MM.1S (cell line): ENCODE results near the gene PSMB2.

Experiments
- EZH2 ChIP-seq: fragments of 300-600 bp; sonication (generic); optimal IDR thresholded peaks from 2 replicates; pipeline ENCODE3; 2017; ENCODE audit warnings: low read depth, mild to moderate bottlenecking, antibody characterized with exemption, low read length, mixed read lengths
- EZH2phosphoT487 ChIP-seq: fragments of 300-600 bp; sonication (generic); IDR thresholded peaks from 2 replicates; pipeline ENCODE4 v1.6.1; 2018; ENCODE audit warnings: antibody characterized with exemption, low read length
- TF ChIP-seq, protein P1 (sequence below): fragments of 300-600 bp; sonication (generic); IDR thresholded peaks from 2 replicates; pipeline ENCODE4 v1.5.1; 2016; ENCODE audit warnings: antibody characterized with exemption, low read length, mixed read lengths

DNA sequence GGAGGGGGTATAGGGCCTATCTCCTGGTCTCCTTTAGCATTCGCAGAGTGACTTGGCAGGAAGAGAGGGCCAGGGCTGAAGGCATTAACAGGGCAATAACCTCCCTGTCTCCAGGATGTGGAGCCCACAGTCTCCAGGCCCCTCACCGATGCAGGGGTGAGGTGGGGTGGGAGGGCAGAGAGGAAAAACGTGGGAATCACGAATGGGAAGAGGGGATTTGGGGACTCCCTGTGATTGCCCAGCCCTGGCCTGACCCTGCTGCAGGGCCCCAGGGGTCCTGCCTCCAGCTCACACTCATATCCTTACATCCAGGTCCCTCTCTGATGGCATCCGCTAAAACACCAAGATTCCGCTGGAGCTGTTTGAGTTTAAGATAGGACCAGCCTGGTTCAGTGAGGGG, 53.6 kb downstream of the PSMB2 start:
- TF ChIP-seq, protein P1, sequence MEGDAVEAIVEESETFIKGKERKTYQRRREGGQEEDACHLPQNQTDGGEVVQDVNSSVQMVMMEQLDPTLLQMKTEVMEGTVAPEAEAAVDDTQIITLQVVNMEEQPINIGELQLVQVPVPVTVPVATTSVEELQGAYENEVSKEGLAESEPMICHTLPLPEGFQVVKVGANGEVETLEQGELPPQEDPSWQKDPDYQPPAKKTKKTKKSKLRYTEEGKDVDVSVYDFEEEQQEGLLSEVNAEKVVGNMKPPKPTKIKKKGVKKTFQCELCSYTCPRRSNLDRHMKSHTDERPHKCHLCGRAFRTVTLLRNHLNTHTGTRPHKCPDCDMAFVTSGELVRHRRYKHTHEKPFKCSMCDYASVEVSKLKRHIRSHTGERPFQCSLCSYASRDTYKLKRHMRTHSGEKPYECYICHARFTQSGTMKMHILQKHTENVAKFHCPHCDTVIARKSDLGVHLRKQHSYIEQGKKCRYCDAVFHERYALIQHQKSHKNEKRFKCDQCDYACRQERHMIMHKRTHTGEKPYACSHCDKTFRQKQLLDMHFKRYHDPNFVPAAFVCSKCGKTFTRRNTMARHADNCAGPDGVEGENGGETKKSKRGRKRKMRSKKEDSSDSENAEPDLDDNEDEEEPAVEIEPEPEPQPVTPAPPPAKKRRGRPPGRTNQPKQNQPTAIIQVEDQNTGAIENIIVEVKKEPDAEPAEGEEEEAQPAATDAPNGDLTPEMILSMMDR = no peak
- TF ChIP-seq EZH2 = no peak
- TF ChIP-seq EZH2phosphoT487 = no peak
